ENCODE results near the gene OTULIN.

The OTULIN gene

DNA sequence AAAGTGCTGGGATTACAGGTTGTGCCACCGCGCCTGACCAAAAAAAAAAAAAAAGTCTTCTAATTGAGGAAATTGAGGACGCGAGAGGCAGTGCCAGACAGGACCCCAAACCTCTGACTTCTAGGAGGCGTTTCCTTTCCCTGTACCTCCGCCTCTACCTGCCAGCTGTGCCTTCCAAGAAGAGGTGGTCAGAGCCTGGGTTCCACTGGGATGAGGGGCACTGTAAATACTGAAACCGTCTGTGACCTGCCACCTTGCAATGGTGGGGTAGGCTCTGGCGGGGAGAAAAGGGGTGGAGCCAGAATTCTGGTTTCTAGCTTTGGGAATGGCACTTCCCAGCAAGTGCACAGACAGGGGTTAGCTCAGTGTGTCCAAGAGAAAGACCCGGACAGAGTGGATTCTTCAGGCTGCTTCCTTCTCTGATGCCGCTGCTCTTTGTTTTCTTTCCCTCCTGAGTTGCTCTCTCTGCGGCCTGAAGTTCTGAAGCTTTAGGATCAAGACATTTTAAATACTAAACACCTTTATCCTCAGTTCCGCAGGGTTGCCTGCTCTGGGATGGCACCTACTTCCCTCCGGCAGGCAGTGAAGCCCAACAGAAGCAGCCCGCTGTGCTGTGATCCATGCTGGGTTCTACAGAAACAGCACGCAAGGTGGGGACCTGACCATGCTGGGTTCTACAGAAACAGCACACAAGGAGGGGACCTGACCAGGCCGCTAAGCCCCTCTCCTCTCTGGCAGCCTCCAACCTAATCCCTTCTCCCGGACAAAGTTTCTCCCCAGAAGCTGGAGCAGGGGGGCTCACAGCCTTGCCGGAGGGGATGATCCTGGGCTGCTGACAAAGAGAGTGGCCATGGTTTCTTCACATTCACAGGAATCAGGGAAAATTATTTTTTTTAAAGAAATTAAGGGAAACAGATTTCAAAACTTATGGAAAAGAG, 65.2 kb downstream of the OTULIN start:
- H3K4me3 ChIP-seq (ENCODE audit: low read length in 2 of 2): no peak overlapping the region
- peaks cover 0 to 10% of the 10 kb centered on the region in 2 donors for H3K36me3 ChIP-seq (ENCODE audit: control insufficient read depth in 2 of 2, insufficient read depth in 2 of 2, low read length in 2 of 2)
- no peaks in the 10 kb centered on the region for H3K9me3 ChIP-seq (ENCODE audit: control insufficient read depth in 2 of 2, low read length in 2 of 2)
- peaks cover 5% of the 10 kb centered on the region for H3K4me1 ChIP-seq (ENCODE audit: control insufficient read depth, insufficient read depth, low read length)
- H3K27ac ChIP-seq (ENCODE audit: low read length): no peak overlapping the region
- H3K27me3 ChIP-seq (ENCODE audit: control insufficient read depth in 1 of 2, insufficient read depth in 2 of 2, low read length in 2 of 2): no peaks in the 10 kb centered on the region
- no peak overlapping the region for H3K9ac ChIP-seq (ENCODE audit: low read length in 2 of 2)

DNA sequence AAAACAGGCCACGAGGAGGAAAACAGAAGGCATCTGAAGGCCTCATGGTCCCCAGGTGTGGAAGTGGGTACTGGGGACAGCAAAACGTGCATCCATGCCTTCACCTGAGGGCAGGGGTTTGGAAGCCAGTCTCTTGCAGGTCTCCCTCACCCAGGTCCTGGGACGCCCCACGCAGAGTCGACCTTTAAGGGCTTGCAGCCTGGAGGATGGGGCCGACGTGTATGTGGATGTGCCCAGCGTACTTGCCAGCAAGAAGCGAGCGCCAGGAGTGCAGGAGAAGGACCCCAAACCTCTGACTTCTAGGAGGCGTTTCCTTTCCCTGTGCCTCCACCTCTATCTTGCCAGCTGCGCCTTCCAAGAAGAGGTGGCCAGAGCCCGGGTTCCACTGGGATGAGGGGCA, 65.9 kb downstream of the OTULIN start:
- Histone ChIP-seq H3K27ac (ENCODE audit: low read length) (no peak overlapping the region), H3K27me3 (ENCODE audit: control insufficient read depth in 1 of 2, insufficient read depth in 2 of 2, low read length in 2 of 2) (no peaks in the 10 kb centered on the region), H3K36me3 (ENCODE audit: control insufficient read depth in 2 of 2, insufficient read depth in 2 of 2, low read length in 2 of 2) (peaks cover 0 to 7% of the 10 kb centered on the region in 2 donors), H3K4me3 (ENCODE audit: low read length in 2 of 2) (no peak overlapping the region), H3K9me3 (ENCODE audit: control insufficient read depth in 2 of 2, low read length in 2 of 2) (no peaks in the 10 kb centered on the region), H3K4me1 (ENCODE audit: control insufficient read depth, insufficient read depth, low read length) (peaks cover 5% of the 10 kb centered on the region), H3K9ac (ENCODE audit: low read length in 2 of 2) (no peak overlapping the region)

DNA sequence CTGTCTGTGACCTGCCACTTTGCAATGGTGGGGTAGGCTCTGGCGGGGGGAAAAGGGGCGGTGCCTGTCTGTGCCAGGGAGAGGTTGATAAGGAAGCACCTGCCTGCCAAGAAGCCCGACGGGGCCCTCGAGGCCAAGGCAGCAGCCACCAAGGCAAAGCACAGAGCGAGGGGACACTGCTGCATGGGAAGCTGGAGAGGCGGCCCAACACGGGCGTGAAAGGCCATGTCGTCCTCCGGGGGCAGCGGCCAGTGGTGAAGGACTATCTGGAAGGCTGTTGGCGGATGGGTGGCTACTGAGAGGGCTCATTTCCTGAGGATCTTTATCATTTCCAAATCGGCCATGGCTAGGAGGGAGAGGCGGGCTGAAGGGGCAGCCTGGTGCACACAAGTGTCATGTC, 66.4 kb downstream of the OTULIN start:
- H3K27ac ChIP-seq (ENCODE audit: low read length): no peak overlapping the region
- H3K4me1 ChIP-seq (ENCODE audit: control insufficient read depth, insufficient read depth, low read length): peaks cover 5% of the 10 kb centered on the region
- no peak overlapping the region for H3K4me3 ChIP-seq (ENCODE audit: low read length in 2 of 2)
- no peaks in the 10 kb centered on the region for H3K27me3 ChIP-seq (ENCODE audit: control insufficient read depth in 1 of 2, insufficient read depth in 2 of 2, low read length in 2 of 2)
- peaks cover 0 to 7% of the 10 kb centered on the region in 2 donors for H3K36me3 ChIP-seq (ENCODE audit: control insufficient read depth in 2 of 2, insufficient read depth in 2 of 2, low read length in 2 of 2)
- no peak overlapping the region for H3K9ac ChIP-seq (ENCODE audit: low read length in 2 of 2)
- H3K9me3 ChIP-seq (ENCODE audit: control insufficient read depth in 2 of 2, low read length in 2 of 2): no peaks in the 10 kb centered on the region

DNA sequence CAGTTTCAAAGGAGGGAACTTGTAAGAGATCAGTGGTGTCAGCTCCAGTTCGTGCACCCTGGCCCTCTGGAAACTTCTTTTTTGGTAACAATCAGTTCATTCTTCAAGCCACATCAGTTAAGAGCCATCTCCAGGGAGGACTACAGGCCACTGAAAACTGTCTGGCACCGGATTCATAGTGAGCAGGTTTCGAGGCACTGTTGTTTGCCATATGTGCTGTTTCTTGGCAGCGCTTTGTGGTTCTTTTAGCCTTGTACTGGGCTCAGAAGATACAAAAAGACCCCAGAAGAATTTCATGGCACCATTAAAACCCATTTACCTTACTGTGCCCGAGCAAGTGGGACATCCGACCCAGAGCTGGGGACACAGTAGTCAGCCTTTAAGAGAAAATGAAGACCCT, 68.5 kb downstream of the OTULIN start:
- H3K27ac ChIP-seq (ENCODE audit: low read length): no peak overlapping the region
- H3K4me1 ChIP-seq (ENCODE audit: control insufficient read depth, insufficient read depth, low read length): peaks cover 2% of the 10 kb centered on the region
- H3K4me3 ChIP-seq (ENCODE audit: low read length in 2 of 2): no peak overlapping the region
- peaks cover 0 to 15% of the 10 kb centered on the region in 2 donors for H3K36me3 ChIP-seq (ENCODE audit: control insufficient read depth in 2 of 2, insufficient read depth in 2 of 2, low read length in 2 of 2)
- H3K27me3 ChIP-seq (ENCODE audit: control insufficient read depth in 1 of 2, insufficient read depth in 2 of 2, low read length in 2 of 2): no peaks in the 10 kb centered on the region
- H3K9ac ChIP-seq (ENCODE audit: low read length in 2 of 2): no peak overlapping the region
- no peaks in the 10 kb centered on the region for H3K9me3 ChIP-seq (ENCODE audit: control insufficient read depth in 2 of 2, low read length in 2 of 2)

DNA sequence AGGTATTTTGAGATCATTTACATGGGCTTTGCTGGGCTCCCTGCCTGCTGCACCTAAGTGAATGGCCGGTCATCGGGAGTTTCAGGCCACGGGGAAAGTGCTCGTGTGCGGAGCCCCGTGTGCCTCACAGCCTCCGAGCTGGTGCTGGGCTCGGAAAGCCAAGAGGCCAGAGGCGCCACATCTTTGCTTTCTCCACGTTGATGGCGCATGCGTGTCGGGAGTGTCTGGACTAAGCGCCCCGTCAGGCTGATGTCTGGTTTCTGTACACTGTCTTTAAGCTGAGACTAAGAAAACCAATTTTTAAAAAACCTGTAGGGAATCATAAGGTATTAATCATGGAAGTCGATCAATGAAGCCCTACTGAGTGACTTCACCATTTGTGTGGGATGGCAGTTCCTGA, 69.1 kb downstream of the OTULIN start:
- Histone ChIP-seq H3K4me1 (ENCODE audit: control insufficient read depth, insufficient read depth, low read length) (no peaks in the 10 kb centered on the region), H3K27ac (ENCODE audit: low read length) (no peak overlapping the region), H3K27me3 (ENCODE audit: control insufficient read depth in 1 of 2, insufficient read depth in 2 of 2, low read length in 2 of 2) (no peaks in the 10 kb centered on the region), H3K9me3 (ENCODE audit: control insufficient read depth in 2 of 2, low read length in 2 of 2) (no peaks in the 10 kb centered on the region), H3K4me3 (ENCODE audit: low read length in 2 of 2) (no peak overlapping the region), H3K36me3 (ENCODE audit: control insufficient read depth in 2 of 2, insufficient read depth in 2 of 2, low read length in 2 of 2) (peaks cover 0 to 17% of the 10 kb centered on the region in 2 donors), H3K9ac (ENCODE audit: low read length in 2 of 2) (no peak overlapping the region)

DNA sequence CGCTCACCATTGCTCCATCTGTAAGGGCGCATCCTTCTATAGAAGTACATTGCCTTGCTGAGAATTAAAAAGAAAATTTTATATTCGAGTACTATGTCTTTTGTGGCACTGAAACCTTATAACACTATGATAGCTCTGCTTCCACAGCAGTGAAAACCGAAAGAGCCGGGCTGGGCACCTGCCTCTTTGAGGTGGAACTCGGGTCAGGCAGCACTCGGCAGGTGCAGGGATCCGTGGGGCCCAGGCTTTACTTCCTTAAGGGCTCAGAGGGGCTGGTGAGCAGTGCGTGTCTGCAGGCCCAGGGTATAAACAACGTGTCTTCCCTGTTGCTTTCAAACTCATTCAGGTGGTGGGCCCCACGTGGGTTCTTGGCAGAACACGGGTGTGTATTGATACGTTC, 69.9 kb downstream of the OTULIN start:
- no peak overlapping the region for H3K27ac ChIP-seq (ENCODE audit: low read length)
- no peaks in the 10 kb centered on the region for H3K27me3 ChIP-seq (ENCODE audit: control insufficient read depth in 1 of 2, insufficient read depth in 2 of 2, low read length in 2 of 2)
- H3K9ac ChIP-seq (ENCODE audit: low read length in 2 of 2): no peak overlapping the region
- no peak overlapping the region for H3K4me3 ChIP-seq (ENCODE audit: low read length in 2 of 2)
- peaks cover 0 to 17% of the 10 kb centered on the region in 2 donors for H3K36me3 ChIP-seq (ENCODE audit: control insufficient read depth in 2 of 2, insufficient read depth in 2 of 2, low read length in 2 of 2)
- no peaks in the 10 kb centered on the region for H3K4me1 ChIP-seq (ENCODE audit: control insufficient read depth, insufficient read depth, low read length)
- no peaks in the 10 kb centered on the region for H3K9me3 ChIP-seq (ENCODE audit: control insufficient read depth in 2 of 2, low read length in 2 of 2)

DNA sequence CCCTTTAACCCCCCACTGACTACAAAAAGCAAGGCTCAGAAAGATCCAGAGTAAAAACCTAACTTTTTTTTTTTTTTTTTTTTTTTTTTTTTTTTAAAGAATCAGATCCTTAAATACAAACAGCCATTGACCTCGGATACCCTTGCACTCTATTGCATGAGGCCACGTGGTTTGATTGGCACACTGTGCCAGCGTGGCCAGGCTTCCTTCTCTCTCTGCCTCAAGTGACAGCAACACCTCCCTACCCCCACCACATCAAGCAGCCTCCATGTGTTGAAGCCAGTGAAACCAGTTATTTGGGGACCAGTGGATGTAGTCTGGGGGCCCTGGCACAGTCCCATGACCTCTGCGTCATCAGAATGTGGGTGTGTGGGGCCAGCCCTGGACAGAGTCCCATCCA, 71.4 kb downstream of the OTULIN start:
- H3K9me3 ChIP-seq (ENCODE audit: control insufficient read depth in 2 of 2, low read length in 2 of 2): no peaks in the 10 kb centered on the region
- H3K4me1 ChIP-seq (ENCODE audit: control insufficient read depth, insufficient read depth, low read length): peaks cover 2% of the 10 kb centered on the region
- H3K27me3 ChIP-seq (ENCODE audit: control insufficient read depth in 1 of 2, insufficient read depth in 2 of 2, low read length in 2 of 2): no peaks in the 10 kb centered on the region
- H3K36me3 ChIP-seq (ENCODE audit: control insufficient read depth in 2 of 2, insufficient read depth in 2 of 2, low read length in 2 of 2): peaks cover 1 to 14% of the 10 kb centered on the region in 2 donors
- no peak overlapping the region for H3K4me3 ChIP-seq (ENCODE audit: low read length in 2 of 2)
- H3K27ac ChIP-seq (ENCODE audit: low read length): no peak overlapping the region
- no peak overlapping the region for H3K9ac ChIP-seq (ENCODE audit: low read length in 2 of 2)

DNA sequence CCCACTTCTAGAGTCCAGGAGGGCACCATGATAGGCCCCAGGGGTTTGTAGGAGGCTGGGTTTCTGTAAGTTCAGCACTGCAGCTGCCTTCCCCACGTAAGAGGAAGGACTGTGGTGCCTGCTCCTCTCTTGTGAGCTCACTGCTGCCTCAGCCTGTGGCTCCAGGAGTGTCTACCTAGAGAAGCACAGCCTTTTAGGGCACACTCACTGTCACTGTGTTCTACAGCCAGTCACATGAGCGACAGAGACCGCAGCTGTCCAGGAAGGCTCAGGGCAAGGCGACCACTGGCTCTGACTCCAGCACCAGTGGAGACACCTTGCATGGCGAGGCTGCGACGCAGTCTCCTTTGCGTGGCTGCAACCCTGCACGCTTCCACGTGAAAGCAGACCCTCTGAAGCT, 72.8 kb downstream of the OTULIN start:
- no peaks in the 10 kb centered on the region for H3K27me3 ChIP-seq (ENCODE audit: control insufficient read depth in 1 of 2, insufficient read depth in 2 of 2, low read length in 2 of 2)
- H3K4me3 ChIP-seq (ENCODE audit: low read length in 2 of 2): no peak overlapping the region
- no peak overlapping the region for H3K27ac ChIP-seq (ENCODE audit: low read length)
- H3K9me3 ChIP-seq (ENCODE audit: control insufficient read depth in 2 of 2, low read length in 2 of 2): no peaks in the 10 kb centered on the region
- no peak overlapping the region for H3K9ac ChIP-seq (ENCODE audit: low read length in 2 of 2)
- H3K36me3 ChIP-seq (ENCODE audit: control insufficient read depth in 2 of 2, insufficient read depth in 2 of 2, low read length in 2 of 2): peaks cover 10 to 15% of the 10 kb centered on the region in 2 donors
- H3K4me1 ChIP-seq (ENCODE audit: control insufficient read depth, insufficient read depth, low read length): peaks cover 2% of the 10 kb centered on the region

DNA sequence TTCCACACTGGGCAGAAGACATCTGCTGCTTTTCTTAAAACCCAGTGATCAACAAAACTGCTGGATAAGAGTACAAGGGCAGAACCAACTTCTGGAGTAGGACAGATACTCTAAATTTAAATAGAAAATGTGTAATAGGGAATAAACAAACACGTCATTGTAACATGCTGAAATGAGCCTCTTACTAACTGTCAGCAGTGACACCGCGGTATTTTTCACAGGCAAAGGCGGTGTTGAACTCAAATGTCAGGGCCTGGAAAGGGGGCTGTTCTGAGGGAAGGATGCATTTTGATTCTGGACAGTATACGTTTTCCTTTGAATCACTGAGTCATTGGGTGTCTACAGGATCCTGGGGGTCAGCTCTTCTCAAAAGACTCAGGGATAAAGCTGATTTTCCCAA, 73.5 kb downstream of the OTULIN start:
- peaks cover 2% of the 10 kb centered on the region for H3K4me1 ChIP-seq (ENCODE audit: control insufficient read depth, insufficient read depth, low read length)
- no peak overlapping the region for H3K9ac ChIP-seq (ENCODE audit: low read length in 2 of 2)
- H3K4me3 ChIP-seq (ENCODE audit: low read length in 2 of 2): no peak overlapping the region
- no peaks in the 10 kb centered on the region for H3K9me3 ChIP-seq (ENCODE audit: control insufficient read depth in 2 of 2, low read length in 2 of 2)
- H3K27me3 ChIP-seq (ENCODE audit: control insufficient read depth in 1 of 2, insufficient read depth in 2 of 2, low read length in 2 of 2): no peaks in the 10 kb centered on the region
- peaks cover 13 to 17% of the 10 kb centered on the region in 2 donors for H3K36me3 ChIP-seq (ENCODE audit: control insufficient read depth in 2 of 2, insufficient read depth in 2 of 2, low read length in 2 of 2)
- H3K27ac ChIP-seq (ENCODE audit: low read length): no peak overlapping the region

DNA sequence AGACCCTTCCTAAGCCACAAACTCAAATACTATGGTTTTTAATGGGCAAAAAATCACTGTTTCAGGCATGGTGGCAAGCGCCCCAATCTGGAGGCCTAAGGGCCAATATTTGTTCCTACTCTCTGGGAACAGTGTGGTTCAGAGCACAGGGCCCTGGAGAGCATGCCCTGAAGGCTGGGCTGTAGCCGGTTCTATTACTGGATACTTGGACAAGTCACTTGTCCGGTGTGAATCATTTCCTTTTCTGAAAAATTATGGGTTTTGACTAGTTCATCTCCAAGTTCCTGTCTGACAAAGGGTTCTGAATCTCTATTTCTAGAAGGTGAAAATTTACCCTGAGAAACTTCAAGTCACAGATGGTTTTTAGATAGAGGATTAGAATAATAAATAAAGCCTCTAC, 75.0 kb downstream of the OTULIN start:
- Histone ChIP-seq H3K4me3 (ENCODE audit: low read length in 2 of 2) (no peak overlapping the region), H3K4me1 (ENCODE audit: control insufficient read depth, insufficient read depth, low read length) (peaks cover 2% of the 10 kb centered on the region), H3K9ac (ENCODE audit: low read length in 2 of 2) (no peak overlapping the region), H3K27me3 (ENCODE audit: control insufficient read depth in 1 of 2, insufficient read depth in 2 of 2, low read length in 2 of 2) (no peaks in the 10 kb centered on the region), H3K27ac (ENCODE audit: low read length) (no peak overlapping the region), H3K9me3 (ENCODE audit: control insufficient read depth in 2 of 2, low read length in 2 of 2) (no peaks in the 10 kb centered on the region), H3K36me3 (ENCODE audit: control insufficient read depth in 2 of 2, insufficient read depth in 2 of 2, low read length in 2 of 2) (peaks cover 13 to 22% of the 10 kb centered on the region in 2 donors)

DNA sequence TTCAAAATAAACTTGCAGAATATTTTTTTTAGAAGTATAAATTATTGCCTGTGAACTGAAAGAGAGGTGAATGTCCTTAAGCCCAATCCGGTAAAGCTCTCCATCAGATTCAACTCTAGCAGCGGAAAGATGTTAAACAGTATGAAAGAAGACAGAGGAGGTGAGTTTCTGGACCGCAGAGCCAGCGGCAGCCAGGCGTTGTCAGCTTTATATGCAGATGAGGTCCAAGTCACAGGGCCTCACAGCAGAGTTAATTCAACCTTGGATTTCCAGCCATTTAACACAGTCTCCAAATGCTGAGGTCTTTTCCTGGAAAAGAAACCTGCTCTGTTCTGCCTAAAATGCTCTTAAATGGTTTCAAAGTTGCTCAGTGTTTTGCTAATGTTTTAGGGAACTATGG, 75.5 kb downstream of the OTULIN start:
- no peaks in the 10 kb centered on the region for H3K27me3 ChIP-seq (ENCODE audit: control insufficient read depth in 1 of 2, insufficient read depth in 2 of 2, low read length in 2 of 2)
- no peak overlapping the region for H3K9ac ChIP-seq (ENCODE audit: low read length in 2 of 2)
- H3K9me3 ChIP-seq (ENCODE audit: control insufficient read depth in 2 of 2, low read length in 2 of 2): no peaks in the 10 kb centered on the region
- peaks cover 13 to 22% of the 10 kb centered on the region in 2 donors for H3K36me3 ChIP-seq (ENCODE audit: control insufficient read depth in 2 of 2, insufficient read depth in 2 of 2, low read length in 2 of 2)
- H3K27ac ChIP-seq (ENCODE audit: low read length): no peak overlapping the region
- no peak overlapping the region for H3K4me3 ChIP-seq (ENCODE audit: low read length in 2 of 2)
- H3K4me1 ChIP-seq (ENCODE audit: control insufficient read depth, insufficient read depth, low read length): peaks cover 2% of the 10 kb centered on the region

Data from stomach smooth muscle (tissue), 2 donors.